Ascending aorta (tissue), 2 donors: Measurements from ENCODE around the gene FAM53B. TPM values are rescaled to one million over a fixed set of nuclear protein-coding genes. Genes with fewer than 3 reads are reported as not detected.

Experiments used
- DNase-seq, 2 donors: peaks; one replicate each; pipeline ENCODE4 v3.0.0-alpha.2; 2019; ENCODE audit warnings: low spot score in 2 of 2
- H3K27ac ChIP-seq, 2 donors: fragments of 200-600 bp; sonication (generic); one replicate each; pipeline ENCODE4 v1.5.1; 2016 to 2017; ENCODE audit warnings: mild to moderate bottlenecking in 1 of 2
- H3K27me3 ChIP-seq: fragments of 200-600 bp; sonication (generic); one replicate; pipeline ENCODE4 v1.5.1; 2017
- H3K36me3 ChIP-seq, 2 donors: fragments of 200-600 bp; sonication (generic); one replicate each; pipeline ENCODE4 v1.5.1; 2016
- H3K4me1 ChIP-seq, 2 donors: fragments of 200-600 bp; sonication (generic); one replicate each; pipeline ENCODE4 v1.5.1; 2016 to 2017; ENCODE audit warnings: mild to moderate bottlenecking in 1 of 2
- H3K4me3 ChIP-seq, 2 donors: fragments of 200-600 bp; sonication (generic); one replicate each; pipeline ENCODE4 v1.5.1; 2016 to 2017; ENCODE audit warnings: mild to moderate bottlenecking in 1 of 2
- H3K9me3 ChIP-seq, 2 donors: fragments of 200-600 bp; sonication (generic); one replicate each; pipeline ENCODE4 v1.5.1; 2016
- intact Hi-C: fragments of 100-400 bp; cut with DNase I; formaldehyde crosslinking; loops from one replicate; pipeline ENCODE4 v1.15.1; 2023
- total RNA-seq: library from RNA; depleted of rRNA; stranded (reverse); fragments of >200 nt; gene quantifications from one replicate; pipeline ENCODE4 v1.1.0, GENCODE V29; 2016
- TF ChIP-seq, protein P1 (sequence below), 3 experiments: fragments of 200-600 bp in 2 of 3; fragments of 450-650 bp in 1 of 3; sonication (generic) in 2 of 3; IDR thresholded peaks; one replicate each; pipeline ENCODE4 v1.5.1; 2016 to 2019; ENCODE audit warnings: antibody characterized with exemption in 3 of 3, mild to moderate bottlenecking in 1 of 3, moderate library complexity in 1 of 3

The FAM53B gene
- total RNA-seq, 1 donor from 2014 or later, result 52.5 TPM

DNA sequence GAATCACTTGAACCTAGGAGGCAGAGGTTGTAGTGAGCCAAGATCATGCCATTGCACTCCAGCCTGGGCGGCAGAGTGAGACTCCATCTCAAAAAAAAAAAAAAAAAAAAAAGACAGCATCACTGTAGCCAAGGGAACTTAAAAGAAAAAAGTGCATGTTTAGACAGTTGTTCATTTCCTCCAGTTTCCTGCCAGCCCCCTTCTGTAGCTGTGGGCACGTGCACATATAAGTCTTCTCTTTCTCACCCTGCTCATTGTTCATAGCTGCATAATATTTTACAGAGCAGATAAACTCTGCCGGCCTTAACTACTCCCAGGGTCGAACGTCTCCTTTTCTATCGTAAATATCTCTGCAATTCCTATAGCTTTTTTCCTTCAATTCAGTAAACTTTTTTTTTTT, 149.9 kb downstream of the FAM53B start:
- DNase-seq, result no peak

DNA sequence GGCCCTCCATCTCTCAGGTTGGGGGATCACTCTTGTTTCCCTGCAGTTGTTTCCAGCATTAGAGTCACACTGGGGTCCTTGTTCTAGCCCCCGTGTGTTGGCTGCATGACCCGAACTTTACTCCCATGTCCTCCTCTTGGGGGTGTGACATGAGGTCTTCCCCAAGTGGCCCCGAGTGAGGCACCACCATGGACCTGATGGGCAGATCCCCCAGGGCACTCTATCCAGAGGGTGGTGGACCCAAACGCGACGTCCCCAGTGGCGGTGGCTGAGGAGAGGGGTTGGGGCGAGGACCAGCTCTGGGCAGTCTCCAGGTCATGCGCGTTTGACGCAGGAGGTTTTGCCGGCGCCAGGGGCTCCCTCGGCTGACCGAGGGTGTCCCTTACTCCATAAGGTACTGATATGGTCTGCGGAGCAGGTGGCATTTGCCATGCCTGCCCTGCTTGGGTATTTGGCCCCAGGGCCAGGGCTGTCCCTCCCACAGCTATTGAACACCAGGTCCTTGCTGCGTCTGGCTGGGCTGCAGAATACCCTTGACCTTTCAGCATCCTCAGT, 150.7 kb downstream of the FAM53B start:
- Histone ChIP-seq H3K27me3 (no peaks in the 10 kb centered on the region), H3K4me1 (peaks cover 0 to 11% of the 10 kb centered on the region in 2 donors), H3K27ac (no peak overlapping the region), H3K36me3 (no peaks in the 10 kb centered on the region), H3K9me3 (no peaks in the 10 kb centered on the region), H3K4me3 (no peak overlapping the region)
- TF ChIP-seq, protein P1, sequence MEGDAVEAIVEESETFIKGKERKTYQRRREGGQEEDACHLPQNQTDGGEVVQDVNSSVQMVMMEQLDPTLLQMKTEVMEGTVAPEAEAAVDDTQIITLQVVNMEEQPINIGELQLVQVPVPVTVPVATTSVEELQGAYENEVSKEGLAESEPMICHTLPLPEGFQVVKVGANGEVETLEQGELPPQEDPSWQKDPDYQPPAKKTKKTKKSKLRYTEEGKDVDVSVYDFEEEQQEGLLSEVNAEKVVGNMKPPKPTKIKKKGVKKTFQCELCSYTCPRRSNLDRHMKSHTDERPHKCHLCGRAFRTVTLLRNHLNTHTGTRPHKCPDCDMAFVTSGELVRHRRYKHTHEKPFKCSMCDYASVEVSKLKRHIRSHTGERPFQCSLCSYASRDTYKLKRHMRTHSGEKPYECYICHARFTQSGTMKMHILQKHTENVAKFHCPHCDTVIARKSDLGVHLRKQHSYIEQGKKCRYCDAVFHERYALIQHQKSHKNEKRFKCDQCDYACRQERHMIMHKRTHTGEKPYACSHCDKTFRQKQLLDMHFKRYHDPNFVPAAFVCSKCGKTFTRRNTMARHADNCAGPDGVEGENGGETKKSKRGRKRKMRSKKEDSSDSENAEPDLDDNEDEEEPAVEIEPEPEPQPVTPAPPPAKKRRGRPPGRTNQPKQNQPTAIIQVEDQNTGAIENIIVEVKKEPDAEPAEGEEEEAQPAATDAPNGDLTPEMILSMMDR (IDR thresholded peaks at IDR 0.05), result no peak
- intact Hi-C loops, result no loop called here
- DNase-seq, result no peak

More for the DNA sequence above, 149.9 kb downstream of the FAM53B start:
- TF ChIP-seq, protein P1 (IDR thresholded peaks at IDR 0.05), result no peak
- Histone ChIP-seq H3K27me3 (no peaks in the 10 kb centered on the region), H3K9me3 (no peaks in the 10 kb centered on the region), H3K4me3 (no peak overlapping the region), H3K27ac (no peak overlapping the region), H3K4me1 (peaks cover 0 to 4% of the 10 kb centered on the region in 2 donors), H3K36me3 (no peaks in the 10 kb centered on the region)
- intact Hi-C loops, result no loop called here

DNA sequence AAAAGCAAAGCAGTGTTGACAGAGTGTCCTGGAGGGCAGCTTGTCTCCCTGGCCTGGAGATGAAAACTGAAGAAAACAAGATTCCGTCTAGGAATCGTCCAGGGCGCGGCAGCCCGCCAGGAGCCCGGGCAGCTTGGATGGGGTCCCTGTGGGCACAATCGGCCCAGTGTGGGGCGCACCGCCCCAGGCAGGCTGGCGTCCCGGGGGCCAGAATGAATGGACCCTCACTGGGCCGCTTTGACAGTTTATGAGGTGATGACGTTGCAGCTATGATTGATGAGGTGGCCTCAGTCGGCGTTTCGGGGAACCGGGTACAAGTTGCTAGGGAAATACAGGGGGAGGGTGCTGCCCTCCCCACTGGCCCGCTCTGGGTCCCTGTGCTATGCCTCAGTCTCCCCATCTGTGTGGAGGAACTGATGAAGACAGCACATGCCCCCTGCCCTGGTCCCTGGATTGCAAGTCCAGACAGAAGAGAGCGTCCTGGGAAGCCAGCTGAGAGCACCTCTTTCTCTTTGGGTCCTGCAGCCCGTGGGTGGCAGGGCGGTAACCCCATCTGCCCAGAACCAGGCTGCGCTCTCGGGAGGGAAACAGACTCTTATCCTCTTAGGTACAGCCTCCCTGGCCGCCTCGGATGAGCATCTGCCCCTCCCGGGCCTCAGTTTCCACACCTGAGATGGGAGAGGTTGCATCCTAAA, 151.3 kb downstream of the FAM53B start:
- Histone ChIP-seq H3K4me3 (no peak overlapping the region), H3K27me3 (no peaks in the 10 kb centered on the region), H3K36me3 (no peaks in the 10 kb centered on the region), H3K4me1 (peaks cover 0 to 17% of the 10 kb centered on the region in 2 donors), H3K9me3 (no peaks in the 10 kb centered on the region), H3K27ac (no peak overlapping the region)
- TF ChIP-seq, protein P1 (IDR thresholded peaks at IDR 0.05), result no peak
- DNase-seq, result no peak
- intact Hi-C loops, result no loop called here

DNA sequence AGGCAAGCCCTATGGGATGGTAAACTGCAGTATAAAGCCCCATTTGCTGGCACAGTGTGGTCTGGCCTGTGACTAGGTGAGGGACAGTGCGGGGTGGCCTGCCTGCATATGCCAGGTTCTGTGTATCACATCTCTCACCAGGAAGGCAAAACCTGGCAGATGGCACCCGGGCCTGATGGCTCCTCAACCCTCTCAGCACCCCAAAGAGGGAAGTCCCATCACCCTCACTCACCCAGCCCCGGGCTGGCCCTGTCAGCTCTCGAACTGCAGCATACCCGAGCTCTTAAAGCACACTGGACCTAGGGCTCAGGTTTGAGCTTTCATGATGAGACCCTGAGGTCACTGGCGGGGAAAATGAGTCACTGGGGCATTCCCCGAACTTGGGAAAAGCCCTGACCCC, 152.1 kb downstream of the FAM53B start:
- H3K36me3 ChIP-seq, result no peaks in the 10 kb centered on the region
- H3K9me3 ChIP-seq, result no peaks in the 10 kb centered on the region
- peaks cover 0 to 20% of the 10 kb centered on the region in 2 donors for H3K4me1 ChIP-seq
- no peak overlapping the region for H3K27ac ChIP-seq
- TF ChIP-seq, protein P1 (IDR thresholded peaks at IDR 0.05), result no peak
- H3K27me3 ChIP-seq, result no peaks in the 10 kb centered on the region
- intact Hi-C loops, result no loop called here
- H3K4me3 ChIP-seq, result no peak overlapping the region
- no peak for DNase-seq

DNA sequence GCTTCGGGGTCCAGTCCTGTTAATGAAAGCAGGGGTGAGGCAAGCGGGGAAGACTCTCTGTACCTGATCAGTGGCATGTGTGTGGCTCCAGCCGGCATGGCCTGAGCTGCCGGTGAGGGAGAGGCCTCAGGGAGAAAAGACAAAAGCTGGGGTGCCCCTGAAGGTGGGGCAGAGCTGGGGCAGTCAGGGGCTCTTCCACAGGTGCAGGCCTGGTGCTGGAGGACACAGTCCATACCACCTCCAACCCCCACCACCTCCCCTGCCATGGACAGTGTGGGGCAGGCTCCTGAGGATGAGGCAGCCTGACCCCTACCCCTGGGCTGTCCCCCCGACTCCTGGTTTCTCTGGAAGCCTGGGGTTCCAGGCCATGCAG, 153.1 kb downstream of the FAM53B start:
- no peaks in the 10 kb centered on the region for H3K36me3 ChIP-seq
- TF ChIP-seq, protein P1 (IDR thresholded peaks at IDR 0.05), result no peak
- H3K27me3 ChIP-seq, result no peaks in the 10 kb centered on the region
- H3K4me3 ChIP-seq, result no peak overlapping the region
- intact Hi-C loops, result no loop called here
- H3K9me3 ChIP-seq, result no peaks in the 10 kb centered on the region
- peaks cover 0 to 20% of the 10 kb centered on the region in 2 donors for H3K4me1 ChIP-seq
- no peak for DNase-seq
- no peak overlapping the region for H3K27ac ChIP-seq
